Caco-2 (cell line): ENCODE results near the gene CEBPZ. TPM values are rescaled to one million over a fixed set of nuclear protein-coding genes. Genes with fewer than 3 reads are reported as not detected.

Experiments used
- BruUV-seq: library from RNA; stranded (reverse); fragments of 400-500 nt; replicated peaks from 2 replicates; lab custom pipeline; 2021; lab: Mats Ljungman, UMichigan
- CTCF ChIA-PET: fragments of 300-600 bp; sonication (Branson Sonifier 250); formaldehyde crosslinking; loops from one replicate; lab custom pipeline; 2022; ENCODE audit warnings: antibody characterized with exemption; lab: Charles Lee
- POLR2A ChIA-PET: fragments of 300-600 bp; sonication (Branson Sonifier 250); formaldehyde crosslinking; loops from one replicate; lab custom pipeline; 2022; ENCODE audit warnings: antibody characterized with exemption; lab: Charles Lee
- DNase-seq, 2 experiments: peaks; one replicate each; pipeline versions ENCODE4 v3.0.0 to v3.0.0-alpha.2; 2020 to 2022
- H3K27me3 ChIP-seq: replicated peaks from 2 replicates; pipeline ENCODE4 v1.6.0; 2011; ENCODE audit warnings: low read length; ENCODE audit not compliant: control insufficient read depth, insufficient read depth
- H3K36me3 ChIP-seq: 2 replicates; pipeline ENCODE4 v1.5.1; 2011; ENCODE audit warnings: low read length; ENCODE audit not compliant: control insufficient read depth, insufficient read depth
- H3K4me1 ChIP-seq: fragments of 250-450 bp; sonication (Bioruptor Pico); 2 replicates; pipeline ENCODE4 v1.5.1; 2020; ENCODE audit warnings: mild to moderate bottlenecking
- H3K4me3 ChIP-seq: 2 replicates; pipeline ENCODE4 v1.5.1; 2011; ENCODE audit warnings: low read depth, mild to moderate bottlenecking, control low read depth, low read length
- H3K9me3 ChIP-seq: fragments of 250-450 bp; sonication (Bioruptor Pico); 2 replicates; pipeline ENCODE4 v1.5.1; 2020; ENCODE audit warnings: mild to moderate bottlenecking, moderate library complexity
- H3K27ac Mint-ChIP-seq: one replicate; pipeline ENCODE4 v1.8.0; 2022; ENCODE audit warnings: mixed read lengths; ENCODE audit not compliant: unreplicated experiment
- H3K27me3 Mint-ChIP-seq: one replicate; pipeline ENCODE4 v1.8.0; 2022; ENCODE audit warnings: mixed read lengths; ENCODE audit not compliant: insufficient read depth, unreplicated experiment
- H3K36me3 Mint-ChIP-seq: one replicate; pipeline ENCODE4 v1.8.0; 2022; ENCODE audit warnings: mild to moderate bottlenecking, mixed read lengths; ENCODE audit not compliant: insufficient read depth, unreplicated experiment
- H3K4me1 Mint-ChIP-seq: one replicate; pipeline ENCODE4 v1.8.0; 2022; ENCODE audit warnings: low read depth, mixed read lengths; ENCODE audit not compliant: unreplicated experiment
- H3K4me3 Mint-ChIP-seq: one replicate; pipeline ENCODE4 v1.8.0; 2022; ENCODE audit warnings: mild to moderate bottlenecking, moderate library complexity, mixed read lengths; ENCODE audit not compliant: unreplicated experiment
- H3K9me3 Mint-ChIP-seq: one replicate; pipeline ENCODE4 v1.8.0; 2022; ENCODE audit warnings: mixed read lengths; ENCODE audit not compliant: unreplicated experiment
- CTCF ChIP-seq, 2 experiments: fragments of 200-600 bp in 1 of 2; IDR thresholded peaks; 1 replicate in 1 of 2; 2 replicates in 1 of 2; pipeline versions ENCODE4 v1.5.1 to v1.8.0; 2011 to 2022; ENCODE audit warnings: antibody characterized with exemption in 1 of 2, control low read depth in 1 of 2, inconsistent platforms in 1 of 2, low read depth in 1 of 2, low read length in 1 of 2, mild to moderate bottlenecking in 1 of 2, moderate library complexity in 1 of 2; ENCODE audit not compliant: insufficient read depth in 1 of 2, severe bottlenecking in 1 of 2, unreplicated experiment in 1 of 2
- intact Hi-C: fragments of 100-400 bp; cut with micrococcal nuclease; formaldehyde crosslinking; loops from one replicate; pipeline ENCODE4 v1.10.0; 2022; ENCODE audit not compliant: unreplicated experiment
- total RNA-seq: library from RNA; stranded (reverse); gene quantifications from 2 replicates; pipeline ENCODE4 v1.2.3, GENCODE V29; 2022

CEBPZ gene
- total RNA-seq, 1 experiment from 2014 or later = 93.3 TPM

GRCh38 chr2:37274359-37274965 lies 43.1 kb upstream of the CEBPZ start:
- no peaks in the 10 kb centered on the region for H3K9me3 ChIP-seq
- Mint-ChIP-seq H3K9me3 (no peaks in the 10 kb centered on the region), H3K27me3 (no peaks in the 10 kb centered on the region), H3K36me3 (peaks cover 16% of the 10 kb centered on the region), H3K27ac (no peak overlapping the region), H3K4me1 (no peaks in the 10 kb centered on the region), H3K4me3 (no peak overlapping the region)
- peaks cover 4% of the 10 kb centered on the region; the same call in 1 of the 2 replicates for H3K36me3 ChIP-seq
- TF ChIP-seq CTCF (IDR thresholded peaks at IDR 0.05; ENCODE audit: insufficient read depth in 1 of 2, low read depth in 1 of 2, low read length in 1 of 2, severe bottlenecking in 1 of 2, unreplicated experiment in 1 of 2) = no peak
- POLR2A ChIA-PET = no interaction called here
- CTCF ChIA-PET = no interaction called here
- no peak for DNase-seq
- H3K27me3 ChIP-seq = no peaks in the 10 kb centered on the region
- no peak overlapping the region for H3K4me3 ChIP-seq
- BruUV-seq = no TSS peak
- intact Hi-C loops = no loop called here
- H3K4me1 ChIP-seq = no peaks in the 10 kb centered on the region

- H3K9me3 Mint-ChIP-seq = no peaks in the 10 kb centered on the region
- intact Hi-C loops = no loop called here
- H3K27ac Mint-ChIP-seq = no peak overlapping the region
- no peaks in the 10 kb centered on the region for H3K27me3 ChIP-seq
- no peaks in the 10 kb centered on the region for H3K9me3 ChIP-seq
- no peak overlapping the region for H3K4me3 ChIP-seq
- DNase-seq = no peak
- CTCF ChIA-PET = interaction anchor here (0.6 kb wide), 1 partner anchor 45 kb away, joined by 3 read pairs; no protein-coding TSS in a partner anchor
- POLR2A ChIA-PET = no interaction called here
- peaks cover 5% of the 10 kb centered on the region; the same call in 1 of the 2 replicates for H3K36me3 ChIP-seq
- no TSS peak for BruUV-seq
- no peak overlapping the region for H3K4me3 Mint-ChIP-seq
- H3K36me3 Mint-ChIP-seq = peaks cover 20% of the 10 kb centered on the region
- no peaks in the 10 kb centered on the region for H3K4me1 ChIP-seq
- TF ChIP-seq CTCF (IDR thresholded peaks at IDR 0.05; ENCODE audit: insufficient read depth in 1 of 2, low read depth in 1 of 2, low read length in 1 of 2, severe bottlenecking in 1 of 2, unreplicated experiment in 1 of 2) = no peak
- H3K4me1 Mint-ChIP-seq = no peaks in the 10 kb centered on the region
- no peaks in the 10 kb centered on the region for H3K27me3 Mint-ChIP-seq
Observed at GRCh38 chr2:37271376-37272067, 40.1 kb upstream of the CEBPZ start.

GRCh38 chr2:37268111-37268510 lies 36.7 kb upstream of the CEBPZ start:
- no peak for DNase-seq
- Mint-ChIP-seq H3K9me3 (no peaks in the 10 kb centered on the region), H3K4me3 (no peak overlapping the region), H3K36me3 (peaks cover 24% of the 10 kb centered on the region), H3K27ac (no peak overlapping the region), H3K27me3 (no peaks in the 10 kb centered on the region), H3K4me1 (peaks cover 18% of the 10 kb centered on the region)
- intact Hi-C loops = no loop called here
- no peak for TF ChIP-seq CTCF (IDR thresholded peaks at IDR 0.05; ENCODE audit: insufficient read depth in 1 of 2, low read depth in 1 of 2, low read length in 1 of 2, severe bottlenecking in 1 of 2, unreplicated experiment in 1 of 2)
- no TSS peak for BruUV-seq
- Histone ChIP-seq H3K27me3 (no peaks in the 10 kb centered on the region), H3K4me3 (no peak overlapping the region), H3K36me3 (peaks cover 4% of the 10 kb centered on the region; the same call in 1 of the 2 replicates), H3K9me3 (no peaks in the 10 kb centered on the region), H3K4me1 (no peaks in the 10 kb centered on the region)
- POLR2A ChIA-PET = no interaction called here
- CTCF ChIA-PET = no interaction called here
